Gastroesophageal sphincter (tissue), 4 donors: Measurements from ENCODE around the gene PLD5. TPM values are rescaled to one million over a fixed set of nuclear protein-coding genes. Genes with fewer than 3 reads are reported as not detected.
"Not testable (repeated sequence)": the region's sequence is repeated elsewhere in the genome, so short reads cannot be mapped to it uniquely, and the experiment has no call there.

Experiments
- ATAC-seq: fragments of 150-250 bp; one replicate; pipeline ENCODE4 v1.9.1; 2016; ENCODE audit warnings: mild to moderate bottlenecking, moderate library complexity
- H3K27ac ChIP-seq, 4 donors: fragments of 200-600 bp; sonication (generic) in 3 of 4; 1 replicate in 3 of 4; 2 replicates in 1 of 4; pipeline ENCODE4 v1.5.1; 2016 to 2019
- H3K27me3 ChIP-seq: fragments of 200-600 bp; sonication (generic); one replicate; pipeline ENCODE4 v1.5.1; 2019
- H3K36me3 ChIP-seq, 2 donors: fragments of 200-600 bp; sonication (generic); one replicate each; pipeline ENCODE4 v1.5.1; 2019; ENCODE audit warnings: control low read depth in 1 of 2
- H3K4me1 ChIP-seq, 3 donors: fragments of 200-600 bp; sonication (generic); 1 replicate in 2 of 3; 2 replicates in 1 of 3; pipeline ENCODE4 v1.5.1; 2016 to 2019; ENCODE audit warnings: control low read depth in 2 of 3
- H3K4me3 ChIP-seq, 2 donors: fragments of 200-600 bp; sonication (generic); one replicate each; pipeline ENCODE4 v1.5.1; 2019; ENCODE audit warnings: mild to moderate bottlenecking in 1 of 2, moderate library complexity in 1 of 2
- H3K9me3 ChIP-seq, 3 donors: fragments of 200-600 bp; sonication (generic); one replicate each; pipeline ENCODE4 v1.5.1; 2017 to 2019; ENCODE audit warnings: control low read depth in 2 of 3
- CTCF ChIP-seq, 4 experiments: fragments of 200-600 bp in 2 of 4; fragments of 450-650 bp in 2 of 4; sonication (generic) in 1 of 4; IDR thresholded peaks; one replicate each; pipeline ENCODE4 v1.5.1; 2017 to 2019; ENCODE audit warnings: antibody characterized with exemption in 4 of 4, mild to moderate bottlenecking in 2 of 4, moderate library complexity in 2 of 4
- EP300 ChIP-seq: sonication (generic); formaldehyde crosslinking; IDR thresholded peaks from one replicate; pipeline ENCODE4 v1.6.1; 2017; ENCODE audit warnings: antibody characterized with exemption, mild to moderate bottlenecking
- POLR2A ChIP-seq, 2 donors: fragments of 450-650 bp; IDR thresholded peaks; one replicate each; pipeline ENCODE4 v1.6.1; 2017; ENCODE audit warnings: antibody characterized with exemption in 2 of 2, mild to moderate bottlenecking in 2 of 2, moderate library complexity in 1 of 2
- POLR2AphosphoS5 ChIP-seq: sonication (generic); formaldehyde crosslinking; IDR thresholded peaks from one replicate; pipeline ENCODE4 v1.6.1; 2017; ENCODE audit warnings: antibody characterized with exemption
- WGBS, 2 donors: methylation state at CpG; one replicate each; pipeline ENCODE4 v1.1.5; 2018; ENCODE audit warnings: low coverage in 1 of 2; 5-methylcytosine and 5-hydroxymethylcytosine counted together
- total RNA-seq, 4 donors: library from RNA; depleted of rRNA; stranded (reverse); fragments of >200 nt; gene quantifications; one replicate each; pipeline ENCODE4 v1.1.0, GENCODE V29; 2016

The PLD5 gene
- total RNA-seq, 4 donors from 2014 or later: 0.37 to 1.4 (median 0.92) TPM

GRCh38 chr1:242468784-242469183, 55.7 kb downstream of the PLD5 start:
- ATAC-seq: no peak
- H3K4me3 ChIP-seq: no peak overlapping the region
- no peaks in the 10 kb centered on the region for H3K9me3 ChIP-seq
- H3K27me3 ChIP-seq: peaks cover 7% of the 10 kb centered on the region
- no peaks in the 10 kb centered on the region for H3K4me1 ChIP-seq
- no peaks in the 10 kb centered on the region for H3K36me3 ChIP-seq
- TF ChIP-seq EP300: no peak
- no peak for TF ChIP-seq CTCF (IDR thresholded peaks at IDR 0.05)
- TF ChIP-seq POLR2A (IDR thresholded peaks at IDR 0.05): no peak
- TF ChIP-seq POLR2AphosphoS5: no peak
- no peak overlapping the region for H3K27ac ChIP-seq
- 56 to 61% methylated on average over 4 of the region's 4 CpGs for WGBS, 2 donors

GRCh38 chr1:242467556-242468145, 56.8 kb downstream of the PLD5 start:
- peak; percentile 58 for ATAC-seq
- Histone ChIP-seq H3K9me3 (no peaks in the 10 kb centered on the region), H3K27ac (no peak overlapping the region), H3K36me3 (no peaks in the 10 kb centered on the region), H3K27me3 (peaks cover 7% of the 10 kb centered on the region), H3K4me1 (no peaks in the 10 kb centered on the region), H3K4me3 (no peak overlapping the region)
- peak in 3 of 4 experiments; percentile 42 to 54 (median 49) for TF ChIP-seq CTCF (IDR thresholded peaks at IDR 0.05)
- no peak for TF ChIP-seq POLR2AphosphoS5
- WGBS, 2 donors: 0 to 13% methylated on average over 3 to 4 of the region's 4 CpGs

GRCh38 chr1:242462867-242463266, 61.6 kb downstream of the PLD5 start:
- H3K9me3 ChIP-seq: no peaks in the 10 kb centered on the region
- no peaks in the 10 kb centered on the region for H3K36me3 ChIP-seq
- no peak for ATAC-seq
- H3K4me3 ChIP-seq: no peak overlapping the region
- H3K4me1 ChIP-seq: no peaks in the 10 kb centered on the region
- 90 to 93% methylated on average over 2 to 7 of the region's 7 CpGs for WGBS, 2 donors
- peaks cover 6% of the 10 kb centered on the region for H3K27me3 ChIP-seq
- H3K27ac ChIP-seq: no peak overlapping the region
- no peak for TF ChIP-seq POLR2A (IDR thresholded peaks at IDR 0.05)
- no peak for TF ChIP-seq POLR2AphosphoS5
- TF ChIP-seq EP300: no peak
- TF ChIP-seq CTCF (IDR thresholded peaks at IDR 0.05): no peak

GRCh38 chr1:242459740-242460139, 64.8 kb downstream of the PLD5 start:
- not testable (repeated sequence) for H3K36me3 ChIP-seq, H3K4me1 ChIP-seq, H3K27ac ChIP-seq, H3K4me3 ChIP-seq, H3K9me3 ChIP-seq, ATAC-seq
- peaks cover 28% of the 10 kb centered on the region for H3K27me3 ChIP-seq
- 81 to 83% methylated on average over 4 to 5 of the region's 5 CpGs for WGBS, 2 donors

GRCh38 chr1:242456726-242457269, 67.7 kb downstream of the PLD5 start:
- H3K27ac ChIP-seq: no peak overlapping the region
- no peak overlapping the region for H3K4me3 ChIP-seq
- TF ChIP-seq EP300: no peak
- TF ChIP-seq CTCF (IDR thresholded peaks at IDR 0.05): no peak
- no peak for TF ChIP-seq POLR2AphosphoS5
- TF ChIP-seq POLR2A (IDR thresholded peaks at IDR 0.05): no peak
- 62 to 68% methylated on average over 10 to 11 of the region's 11 CpGs for WGBS, 2 donors
- no peak for ATAC-seq
- no peaks in the 10 kb centered on the region for H3K4me1 ChIP-seq
- H3K9me3 ChIP-seq: no peaks in the 10 kb centered on the region
- peaks cover 41% of the 10 kb centered on the region for H3K27me3 ChIP-seq
- H3K36me3 ChIP-seq: no peaks in the 10 kb centered on the region
